SH-SY5Y (cell line): ENCODE data around the gene RNF26.

Source experiments
- GATA2 ChIP-seq: IDR thresholded peaks from 2 replicates; pipeline ENCODE4 v1.6.1; 2011; ENCODE audit warnings: mild to moderate bottlenecking, low read depth, low read length
- GATA3 ChIP-seq: IDR thresholded peaks from 2 replicates; pipeline ENCODE4 v1.6.1; 2011; ENCODE audit warnings: low read depth, mild to moderate bottlenecking, low read length, moderate library complexity

- TF ChIP-seq GATA2 = peak; percentile 98
- TF ChIP-seq GATA3 = no peak; the same call in 1 of the 2 replicates
Measured at GRCh38 chr11:119374632-119375336, 40.5 kb downstream of the RNF26 start.
